HUES6 (cell line): Measurements from ENCODE around the gene PERCC1.

Experiments used
- H3K27ac ChIP-seq: 2 replicates; pipeline ENCODE4 v1.7.0; 2013; ENCODE audit warnings: low read depth, mild to moderate bottlenecking, low read length, inconsistent platforms
- H3K27me3 ChIP-seq: 2 replicates; pipeline ENCODE4 v1.6.1; 2013; ENCODE audit warnings: low read length; ENCODE audit not compliant: control insufficient read depth, insufficient read depth
- H3K36me3 ChIP-seq: 2 replicates; pipeline ENCODE4 v1.6.1; 2013; ENCODE audit warnings: low read length; ENCODE audit not compliant: control insufficient read depth, insufficient read depth
- H3K4me1 ChIP-seq: 2 replicates; pipeline ENCODE4 v1.6.1; 2013; ENCODE audit warnings: low read length; ENCODE audit not compliant: control insufficient read depth, insufficient read depth
- H3K4me3 ChIP-seq: 2 replicates; pipeline ENCODE4 v1.5.1; 2013; ENCODE audit warnings: low read depth, low read length
- H3K9ac ChIP-seq: one replicate; pipeline ENCODE4 v1.6.1; 2013; ENCODE audit warnings: mild to moderate bottlenecking, low read length
- H3K9me3 ChIP-seq: 2 replicates; pipeline ENCODE4 v1.6.1; 2013; ENCODE audit warnings: low read depth, low read length; ENCODE audit not compliant: control insufficient read depth, insufficient read depth

Gene PERCC1

DNA sequence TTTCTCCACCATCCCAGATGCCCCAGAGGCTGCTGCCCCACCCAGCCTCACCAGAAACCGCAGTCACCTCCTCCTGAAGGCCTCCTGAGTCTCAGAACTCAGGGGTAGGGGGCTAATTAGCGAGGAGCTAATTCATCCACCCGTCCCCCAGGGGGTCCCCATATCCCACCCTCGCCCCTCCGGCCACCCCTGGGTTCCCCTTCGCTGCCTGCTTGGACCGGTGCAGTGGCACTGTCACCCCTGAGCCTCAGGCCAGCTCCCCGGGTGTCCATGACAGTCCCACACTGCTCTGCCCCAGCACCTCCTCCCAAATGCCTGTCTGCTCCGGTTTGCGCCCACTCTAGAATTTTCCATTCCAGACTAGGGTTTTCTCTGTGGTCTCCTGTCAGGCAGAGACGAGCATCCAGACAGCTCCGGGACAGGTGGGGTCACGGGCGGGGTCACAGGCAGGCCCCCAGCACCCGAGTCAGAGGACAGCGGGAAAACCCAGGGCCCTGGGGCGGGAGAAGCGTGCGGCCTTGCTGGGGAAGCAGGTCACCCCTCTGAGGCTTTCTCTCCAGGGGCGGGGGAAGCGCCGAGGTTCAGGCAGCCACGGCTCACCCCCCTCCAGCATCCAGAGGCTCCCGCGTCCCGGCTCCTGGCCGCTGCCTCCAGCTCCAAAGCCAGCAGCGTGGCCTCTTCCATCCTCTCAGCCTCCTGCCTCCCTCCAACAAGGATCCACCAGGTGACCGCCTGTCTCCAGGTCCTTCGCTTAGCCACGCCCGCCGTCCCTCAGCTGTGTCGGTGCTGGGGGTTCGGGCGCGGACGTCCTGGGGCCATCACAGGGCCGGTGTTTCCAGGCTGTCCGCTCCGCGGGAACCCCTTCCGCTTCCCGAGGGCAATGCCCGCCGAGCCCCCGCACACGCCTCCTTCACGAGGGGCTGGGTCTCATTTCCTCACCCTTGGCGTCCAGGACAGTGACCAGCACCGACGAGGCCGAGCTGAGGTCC is 3.1 kb upstream of the PERCC1 start:
- H3K27me3 ChIP-seq: no peaks in the 10 kb centered on the region
- H3K9ac ChIP-seq: no peak overlapping the region
- H3K27ac ChIP-seq: no peak overlapping the region
- no peak overlapping the region for H3K4me3 ChIP-seq
- peaks cover 9% of the 10 kb centered on the region for H3K4me1 ChIP-seq
- H3K36me3 ChIP-seq: no peaks in the 10 kb centered on the region
- H3K9me3 ChIP-seq: no peaks in the 10 kb centered on the region

DNA sequence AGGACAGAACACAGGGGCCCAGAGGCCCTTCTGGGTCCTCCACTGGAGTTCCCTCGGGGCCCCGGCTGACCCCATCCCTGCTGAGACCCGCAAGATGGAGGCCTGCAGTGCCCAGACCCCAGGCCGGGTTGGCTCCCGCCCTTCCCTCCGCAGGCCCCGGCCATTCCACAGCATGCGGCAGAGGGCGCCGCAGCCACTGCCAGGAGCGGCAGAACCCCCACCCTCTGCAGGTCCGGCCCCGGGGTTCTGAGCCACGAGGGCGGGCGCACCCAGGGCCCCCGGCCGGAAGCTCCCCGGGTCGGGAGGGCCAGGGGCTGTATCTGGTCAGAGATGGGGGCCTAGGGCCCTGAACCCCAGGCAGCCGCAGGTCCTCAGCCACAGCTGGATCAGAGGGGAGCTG is 2.4 kb upstream of the PERCC1 start:
- no peak overlapping the region for H3K27ac ChIP-seq
- H3K9me3 ChIP-seq: no peaks in the 10 kb centered on the region
- peaks cover 9% of the 10 kb centered on the region for H3K4me1 ChIP-seq
- no peaks in the 10 kb centered on the region for H3K36me3 ChIP-seq
- H3K9ac ChIP-seq: no peak overlapping the region
- no peaks in the 10 kb centered on the region for H3K27me3 ChIP-seq
- H3K4me3 ChIP-seq: no peak overlapping the region

DNA sequence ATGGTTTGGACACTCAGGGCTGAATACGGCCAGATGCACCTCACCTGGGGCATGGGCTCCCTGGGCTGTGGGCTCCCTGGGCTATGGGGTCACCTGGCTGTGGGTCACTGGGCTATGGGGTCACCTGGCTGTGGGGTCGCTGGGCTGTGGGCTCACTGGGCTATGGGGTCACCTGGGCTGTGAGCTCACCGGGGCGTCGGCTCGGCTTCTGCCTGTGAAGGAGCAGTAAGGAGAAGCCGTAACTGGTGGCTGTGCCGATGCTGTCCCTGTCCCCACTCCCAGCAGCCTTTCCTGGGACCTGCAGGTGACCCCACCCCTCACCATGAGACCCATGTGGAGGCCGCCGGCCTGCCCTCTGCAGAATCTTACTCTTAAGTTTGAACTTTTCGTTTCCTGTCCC is 1.9 kb upstream of the PERCC1 start:
- Histone ChIP-seq H3K9ac (no peak overlapping the region), H3K4me3 (no peak overlapping the region), H3K27ac (no peak overlapping the region), H3K36me3 (no peaks in the 10 kb centered on the region), H3K27me3 (no peaks in the 10 kb centered on the region), H3K9me3 (no peaks in the 10 kb centered on the region), H3K4me1 (peaks cover 9% of the 10 kb centered on the region)

DNA sequence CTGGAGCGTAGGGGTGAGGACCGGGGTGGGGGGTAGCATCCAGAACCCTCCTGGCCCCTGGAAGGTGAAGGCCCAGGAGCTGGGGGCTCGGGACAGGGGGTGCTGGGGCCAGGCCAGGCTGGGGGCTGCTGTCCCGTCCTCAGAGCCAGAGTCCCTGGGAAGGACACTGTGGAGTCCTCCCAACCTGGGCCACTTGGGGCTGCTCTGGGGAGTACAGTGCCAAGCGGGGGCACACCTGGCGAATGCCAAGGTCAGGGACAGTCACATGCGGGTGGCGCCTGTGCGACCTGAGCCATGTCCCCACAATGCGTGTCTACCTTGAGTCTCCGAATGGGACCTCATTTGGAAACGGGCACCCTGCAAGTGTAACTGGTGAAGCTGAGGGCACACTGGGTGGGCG is 1.2 kb upstream of the PERCC1 start:
- Histone ChIP-seq H3K4me3 (no peak overlapping the region), H3K27me3 (no peaks in the 10 kb centered on the region), H3K4me1 (peaks cover 9% of the 10 kb centered on the region), H3K36me3 (no peaks in the 10 kb centered on the region), H3K27ac (no peak overlapping the region), H3K9ac (no peak overlapping the region), H3K9me3 (no peaks in the 10 kb centered on the region)

DNA sequence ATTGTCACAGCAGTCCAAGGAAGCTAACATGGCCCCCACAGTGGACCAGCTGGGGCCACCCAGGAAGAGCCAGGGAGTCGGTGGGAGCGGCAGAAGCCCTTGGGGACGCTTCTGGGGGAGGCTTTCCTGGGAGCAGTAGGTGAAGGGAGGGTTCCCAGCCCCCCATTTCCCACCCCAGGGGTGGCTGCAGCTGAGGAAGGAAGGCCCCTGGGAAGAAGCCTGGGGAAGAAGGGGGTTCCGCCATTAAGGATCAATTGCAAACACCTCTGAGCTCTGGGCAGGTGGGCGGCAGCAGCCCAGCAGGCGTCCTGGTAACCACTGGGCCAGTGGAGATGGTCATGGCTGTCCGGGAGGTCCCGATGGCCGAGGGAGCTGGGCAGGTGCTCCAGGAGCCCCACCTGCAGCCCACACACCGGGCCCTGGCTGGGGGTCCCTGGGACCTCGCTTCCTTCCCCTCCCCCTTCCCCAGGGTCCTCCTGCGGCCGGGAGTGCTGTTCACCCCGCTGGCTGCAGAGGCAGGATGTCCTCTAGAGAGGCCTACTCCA is 592 bp upstream of the PERCC1 start:
- Histone ChIP-seq H3K27me3 (no peaks in the 10 kb centered on the region), H3K36me3 (no peaks in the 10 kb centered on the region), H3K9me3 (no peaks in the 10 kb centered on the region), H3K4me1 (peaks cover 9% of the 10 kb centered on the region), H3K27ac (no peak overlapping the region), H3K4me3 (no peak overlapping the region), H3K9ac (no peak overlapping the region)

DNA sequence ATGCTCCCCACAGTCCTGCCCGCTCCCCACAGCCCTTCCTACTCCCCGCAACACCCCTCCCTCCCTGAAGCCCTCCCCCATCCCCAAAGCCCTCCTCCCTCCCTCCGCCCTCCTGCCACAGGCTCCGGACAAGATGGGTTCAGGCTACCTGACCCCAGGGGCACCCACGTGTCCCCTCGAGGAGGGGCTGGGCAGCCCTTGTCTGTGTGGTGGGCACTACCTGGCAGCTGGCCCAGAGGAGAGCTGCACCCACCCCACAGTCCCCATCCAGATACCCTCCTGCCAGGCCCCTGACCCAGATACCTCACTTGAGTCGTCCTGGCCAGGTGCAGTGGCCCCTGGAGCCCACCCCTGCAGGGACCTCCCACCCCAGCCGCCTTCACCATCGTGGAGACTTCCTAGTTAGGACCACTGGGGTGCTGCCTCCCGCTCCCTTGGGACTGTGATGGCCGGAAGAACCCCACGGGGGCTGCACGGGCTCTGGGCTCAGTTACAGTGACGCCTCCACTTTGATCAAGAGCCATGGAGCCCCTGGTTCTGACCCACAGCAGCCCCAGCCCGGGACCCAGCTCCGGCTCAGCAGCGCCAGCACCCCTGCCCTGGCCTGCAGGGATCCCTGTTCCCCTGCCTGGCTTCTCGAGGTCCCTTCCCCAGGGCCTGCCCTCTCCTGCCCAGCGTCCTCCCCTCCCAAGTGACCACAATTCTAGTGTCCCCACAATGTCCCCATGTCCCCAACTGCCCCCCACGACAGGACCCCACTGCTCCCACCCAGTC is 806 bp downstream of the PERCC1 start:
- no peaks in the 10 kb centered on the region for H3K9me3 ChIP-seq
- H3K9ac ChIP-seq: no peak overlapping the region
- no peak overlapping the region for H3K27ac ChIP-seq
- no peaks in the 10 kb centered on the region for H3K36me3 ChIP-seq
- H3K4me1 ChIP-seq: peaks cover 5% of the 10 kb centered on the region
- H3K4me3 ChIP-seq: no peak overlapping the region
- no peaks in the 10 kb centered on the region for H3K27me3 ChIP-seq

DNA sequence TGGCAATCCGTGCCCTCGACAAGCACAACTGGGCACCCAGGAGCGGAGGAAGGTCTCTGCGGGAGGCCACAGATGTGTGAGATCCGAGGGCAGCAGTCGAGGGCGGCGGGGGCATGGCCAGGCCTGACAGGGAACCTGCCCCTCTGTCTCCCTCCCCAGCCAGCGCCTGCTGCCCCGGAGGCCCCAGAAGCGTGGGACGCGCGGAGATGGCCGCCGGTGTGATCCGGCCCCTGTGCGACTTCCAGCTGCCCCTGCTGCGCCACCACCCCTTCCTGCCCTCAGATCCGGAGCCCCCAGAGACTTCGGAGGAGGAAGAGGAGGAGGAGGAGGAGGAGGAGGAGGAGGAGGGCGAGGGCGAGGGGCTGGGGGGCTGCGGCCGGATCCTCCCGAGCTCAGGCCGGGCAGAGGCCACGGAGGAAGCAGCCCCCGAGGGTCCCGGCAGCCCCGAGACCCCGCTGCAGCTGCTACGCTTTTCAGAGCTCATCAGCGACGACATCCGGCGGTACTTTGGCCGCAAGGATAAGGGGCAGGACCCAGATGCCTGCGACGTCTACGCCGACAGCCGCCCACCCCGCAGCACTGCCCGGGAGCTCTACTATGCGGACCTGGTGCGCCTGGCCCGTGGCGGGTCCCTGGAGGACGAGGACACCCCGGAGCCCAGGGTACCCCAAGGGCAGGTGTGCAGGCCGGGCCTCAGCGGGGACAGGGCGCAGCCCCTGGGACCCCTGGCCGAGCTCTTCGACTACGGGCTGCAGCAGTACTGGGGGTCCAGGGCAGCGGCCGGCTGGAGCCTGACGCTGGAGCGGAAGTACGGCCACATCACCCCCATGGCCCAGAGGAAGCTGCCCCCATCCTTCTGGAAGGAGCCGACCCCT is 1.7 kb downstream of the PERCC1 start:
- H3K9me3 ChIP-seq: no peaks in the 10 kb centered on the region
- H3K9ac ChIP-seq: no peak overlapping the region
- H3K36me3 ChIP-seq: no peaks in the 10 kb centered on the region
- no peaks in the 10 kb centered on the region for H3K27me3 ChIP-seq
- H3K4me3 ChIP-seq: no peak overlapping the region
- no peaks in the 10 kb centered on the region for H3K4me1 ChIP-seq
- no peak overlapping the region for H3K27ac ChIP-seq

DNA sequence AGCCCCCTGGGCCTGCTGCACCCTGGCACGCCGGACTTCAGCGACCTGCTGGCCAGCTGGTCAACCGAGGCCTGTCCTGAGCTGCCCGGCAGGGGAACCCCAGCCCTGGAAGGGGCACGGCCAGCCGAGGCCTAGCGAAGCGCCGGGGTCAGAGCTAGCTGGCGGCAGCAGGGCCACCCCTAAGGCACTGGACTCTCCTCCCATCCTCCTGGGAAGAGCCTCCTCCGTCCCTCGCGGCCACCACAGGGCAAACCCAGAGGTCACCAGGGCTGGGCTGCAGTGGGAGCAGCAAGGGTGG is 2.3 kb downstream of the PERCC1 start:
- H3K4me3 ChIP-seq: no peak overlapping the region
- no peaks in the 10 kb centered on the region for H3K27me3 ChIP-seq
- no peaks in the 10 kb centered on the region for H3K9me3 ChIP-seq
- H3K36me3 ChIP-seq: no peaks in the 10 kb centered on the region
- no peaks in the 10 kb centered on the region for H3K4me1 ChIP-seq
- H3K9ac ChIP-seq: no peak overlapping the region
- H3K27ac ChIP-seq: no peak overlapping the region

DNA sequence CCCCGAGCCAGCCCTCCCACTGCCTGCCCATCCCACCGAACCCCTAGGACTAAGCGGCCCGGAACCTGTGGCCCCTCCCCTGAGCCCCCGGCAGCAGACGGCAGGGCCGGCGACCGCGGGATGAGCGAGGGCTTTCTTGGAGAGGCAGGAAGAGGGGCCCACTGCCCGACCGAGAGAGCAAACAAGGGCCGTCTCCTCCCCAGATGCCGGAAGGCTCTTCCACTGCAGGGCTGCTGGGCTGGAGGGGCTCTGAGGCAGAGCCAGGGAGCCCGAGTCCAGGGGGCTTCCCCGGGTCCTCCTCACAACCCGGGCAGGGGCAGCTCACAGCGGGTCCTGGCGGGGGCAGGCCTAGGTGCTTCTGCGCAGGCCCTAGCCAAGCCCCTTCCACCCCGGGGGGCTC is 2.9 kb downstream of the PERCC1 start:
- H3K9me3 ChIP-seq: no peaks in the 10 kb centered on the region
- no peak overlapping the region for H3K27ac ChIP-seq
- no peaks in the 10 kb centered on the region for H3K27me3 ChIP-seq
- no peaks in the 10 kb centered on the region for H3K4me1 ChIP-seq
- H3K36me3 ChIP-seq: no peaks in the 10 kb centered on the region
- no peak overlapping the region for H3K4me3 ChIP-seq
- no peak overlapping the region for H3K9ac ChIP-seq

DNA sequence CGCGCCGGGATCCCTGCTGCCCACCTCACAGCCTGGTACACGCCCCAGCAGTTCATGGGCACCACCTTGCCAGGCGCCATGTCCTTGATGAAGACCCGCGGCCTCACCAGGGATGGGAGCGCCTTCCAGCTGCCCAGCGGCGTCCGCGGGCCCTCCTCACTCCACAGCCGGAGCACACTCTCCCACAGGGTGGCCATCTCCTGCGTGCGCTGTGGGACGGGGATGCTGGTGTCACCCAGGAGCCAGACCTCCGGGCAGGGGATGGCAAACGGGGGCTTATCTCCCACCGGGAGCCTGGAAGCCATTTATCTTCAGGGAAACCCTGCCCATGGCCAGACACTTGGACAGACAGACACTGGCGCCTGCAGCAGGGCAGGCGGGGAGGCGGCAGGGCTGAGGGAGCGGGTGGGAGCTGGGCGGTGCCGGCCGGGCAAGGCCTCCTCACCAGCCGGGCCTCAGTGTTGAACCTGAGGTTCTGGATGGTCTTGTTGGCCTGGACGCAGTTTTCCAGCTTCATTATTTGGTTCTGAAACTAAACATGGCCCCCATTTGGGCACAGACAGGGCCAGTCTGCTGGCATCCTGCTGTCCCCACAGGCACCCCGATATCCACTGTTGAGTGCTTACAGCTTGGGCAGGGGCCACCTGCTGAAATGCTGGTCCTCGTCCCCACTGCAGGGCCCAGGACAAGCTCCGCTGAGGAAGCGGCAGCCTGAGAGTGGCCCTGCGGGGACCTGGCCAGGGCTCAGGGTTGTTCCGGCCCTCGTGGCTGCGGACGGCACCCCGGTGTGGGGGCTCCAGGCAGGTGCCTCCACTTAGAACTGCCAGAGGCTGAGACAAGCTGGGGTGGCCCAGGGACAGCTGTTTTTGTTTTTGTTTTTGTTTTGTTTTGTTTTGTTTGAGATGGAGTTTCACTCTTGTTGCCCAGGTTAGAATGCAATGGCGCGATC is 4.0 kb downstream of the PERCC1 start:
- Histone ChIP-seq H3K9me3 (no peaks in the 10 kb centered on the region), H3K36me3 (no peaks in the 10 kb centered on the region), H3K4me1 (no peaks in the 10 kb centered on the region), H3K27me3 (no peaks in the 10 kb centered on the region), H3K9ac (no peak overlapping the region), H3K4me3 (no peak overlapping the region), H3K27ac (no peak overlapping the region)
